Stimulated activated CD8-positive, alpha-beta memory T cell treated with anti-CD3 and anti-CD28 coated beads, Interleukin-12 subunit alpha, Interleukin-12 subunit beta, amount 100 ng/mL, for 24 hours (primary cell): ENCODE data around the gene TRMT10B.
"Not testable (repeated sequence)": the region's sequence is repeated elsewhere in the genome, so short reads cannot be mapped to it uniquely, and the experiment has no call there.

Experiments used
- DNase-seq: peaks from one replicate; pipeline ENCODE4 v3.0.0-alpha.2; 2020; ENCODE audit errors: extremely low read depth

Gene TRMT10B

DNA sequence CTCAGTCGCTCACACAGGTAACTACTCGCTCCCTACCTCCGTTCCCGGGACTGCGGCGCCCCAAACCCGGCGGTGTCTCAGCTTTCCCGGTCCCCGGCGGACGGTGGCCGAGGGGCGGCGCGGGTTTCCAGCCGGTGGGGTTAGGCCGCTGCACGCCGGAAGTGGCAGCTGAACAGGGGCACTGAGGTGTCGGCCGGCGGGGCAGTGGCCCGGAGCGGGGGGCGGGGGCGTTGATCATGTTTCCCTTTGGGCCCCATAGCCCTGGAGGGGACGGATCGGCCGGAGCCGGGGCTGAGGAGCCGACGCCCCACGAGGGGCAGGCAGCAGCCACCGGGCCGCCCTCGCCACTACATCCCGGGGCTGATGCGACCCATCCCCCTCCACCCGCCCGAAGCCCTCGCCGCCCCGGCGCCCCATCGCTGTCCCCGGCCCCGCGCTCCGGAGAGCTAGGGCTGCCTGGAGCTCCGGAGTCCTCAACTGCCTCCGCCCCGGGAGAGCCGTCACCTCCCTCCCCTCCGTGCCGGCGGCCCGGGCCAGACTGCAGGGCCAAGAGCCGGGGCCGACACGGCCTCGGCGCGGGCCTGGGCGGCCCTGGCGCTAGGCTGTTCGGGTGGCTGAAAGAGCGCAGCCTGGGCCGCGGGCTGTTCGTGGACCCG lies 47.2 kb downstream of the TRMT10B start, which contains the start of gene DCAF10:
Gene DCAF10 (plus strand): TSS at position 167 of the 656 bp plus-strand sequence. CDS start 70 bp downstream, at position 237.
- DNase-seq: peak; percentile 70

DNA sequence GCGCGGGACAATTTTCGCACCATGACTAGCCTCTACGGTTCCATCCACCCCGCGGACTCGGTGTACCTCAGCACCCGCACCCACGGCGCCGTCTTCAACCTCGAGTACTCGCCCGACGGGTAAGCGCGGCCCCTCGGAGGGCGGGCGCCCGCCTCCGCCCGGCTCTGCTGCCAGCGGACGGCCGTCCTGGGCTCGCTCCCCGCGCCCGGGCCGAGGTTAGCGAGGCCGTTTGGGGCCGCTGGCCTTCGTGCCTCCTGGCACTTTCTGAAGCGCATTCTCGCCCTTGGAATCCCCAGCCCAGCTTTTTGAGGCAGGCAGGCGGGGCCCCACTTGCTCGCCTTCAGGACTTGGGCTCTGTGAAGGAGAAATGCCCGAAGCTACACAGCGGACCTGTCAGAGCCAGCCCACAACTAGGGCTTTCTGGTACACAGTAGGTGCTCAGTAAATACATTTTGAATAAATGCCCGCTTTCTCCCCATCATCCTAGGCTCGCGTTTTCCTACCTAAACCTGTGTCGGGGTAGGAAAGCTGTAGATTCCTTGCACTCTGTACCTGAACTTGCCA lies 47.8 kb downstream of the TRMT10B start:
- no peak for DNase-seq

GRCh38 chr9:37801959-37802711 lies 48.5 kb downstream of the TRMT10B start:
- no peak for DNase-seq

GRCh38 chr9:37806271-37806670 lies 52.7 kb downstream of the TRMT10B start:
- DNase-seq: no peak

GRCh38 chr9:37809676-37810075 lies 56.1 kb downstream of the TRMT10B start:
- not testable (repeated sequence) for DNase-seq

GRCh38 chr9:37811906-37812476 lies 58.4 kb downstream of the TRMT10B start:
- no peak for DNase-seq

DNA sequence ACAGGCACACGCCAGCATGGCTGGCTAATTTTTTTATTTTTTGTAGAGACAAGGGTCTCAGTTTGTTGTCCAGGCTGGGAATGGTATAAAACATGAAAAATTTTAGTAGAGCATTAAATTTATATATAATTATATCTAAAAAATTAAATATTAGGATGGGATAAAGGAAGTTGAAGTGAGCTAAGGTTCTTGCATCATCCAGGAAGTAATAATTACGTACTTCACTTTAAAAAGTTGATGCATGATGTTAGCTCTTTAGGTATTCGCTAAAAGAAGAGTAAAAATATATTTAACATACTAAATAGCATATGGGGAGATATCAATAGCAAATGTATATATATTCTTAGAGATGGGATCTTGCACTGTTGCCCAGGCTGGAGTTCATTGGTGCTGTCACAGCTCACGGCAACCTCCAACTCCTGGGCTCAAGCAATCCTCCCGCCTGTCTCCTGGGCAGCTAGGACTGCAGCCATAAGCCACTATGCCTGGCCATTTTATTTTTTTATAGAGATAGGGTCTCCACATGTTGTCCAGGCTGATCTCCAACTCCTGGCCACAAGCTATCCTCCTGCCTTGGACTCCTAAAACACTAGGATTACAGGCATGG lies 59.3 kb downstream of the TRMT10B start:
- no peak for DNase-seq

DNA sequence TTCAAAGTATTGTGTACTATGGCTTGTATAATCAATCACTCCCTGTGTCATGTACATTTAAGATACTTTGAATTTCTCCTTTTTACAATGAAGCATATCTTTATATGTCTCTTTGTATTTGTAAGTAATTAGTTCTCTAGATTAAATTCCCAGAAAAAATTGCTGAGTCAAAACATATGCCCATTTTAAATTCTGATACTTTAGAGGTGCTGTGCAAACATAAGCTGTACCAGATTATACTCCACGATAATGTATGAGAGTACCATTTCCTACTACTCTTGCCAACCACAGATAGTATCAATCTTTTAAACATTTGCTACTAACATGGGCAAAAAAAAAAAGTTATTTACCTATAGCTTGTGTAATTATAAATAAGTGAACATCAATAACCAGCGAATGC lies 65.2 kb downstream of the TRMT10B start:
- no peak for DNase-seq

DNA sequence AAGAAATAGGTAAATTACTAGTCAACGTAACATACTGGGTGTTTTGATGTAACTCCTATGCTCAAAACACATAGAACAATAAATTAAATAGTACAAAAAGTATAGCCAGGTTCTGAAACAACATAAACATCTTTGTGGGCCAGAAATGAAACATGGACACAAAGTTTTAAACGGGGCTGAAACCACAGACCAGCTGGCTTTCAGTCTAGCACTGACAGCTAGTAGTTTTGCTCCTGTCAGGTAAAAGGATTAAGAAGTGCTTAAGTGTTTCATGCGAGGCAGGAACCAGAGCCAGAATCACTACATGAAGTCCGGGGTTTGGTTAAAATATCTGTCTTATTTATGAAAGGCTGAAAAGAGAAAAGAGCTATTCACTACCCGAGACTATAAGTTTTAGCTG lies 66.5 kb downstream of the TRMT10B start:
- DNase-seq: no peak

GRCh38 chr9:37825174-37825573 lies 71.6 kb downstream of the TRMT10B start:
- DNase-seq: not testable (repeated sequence)

DNA sequence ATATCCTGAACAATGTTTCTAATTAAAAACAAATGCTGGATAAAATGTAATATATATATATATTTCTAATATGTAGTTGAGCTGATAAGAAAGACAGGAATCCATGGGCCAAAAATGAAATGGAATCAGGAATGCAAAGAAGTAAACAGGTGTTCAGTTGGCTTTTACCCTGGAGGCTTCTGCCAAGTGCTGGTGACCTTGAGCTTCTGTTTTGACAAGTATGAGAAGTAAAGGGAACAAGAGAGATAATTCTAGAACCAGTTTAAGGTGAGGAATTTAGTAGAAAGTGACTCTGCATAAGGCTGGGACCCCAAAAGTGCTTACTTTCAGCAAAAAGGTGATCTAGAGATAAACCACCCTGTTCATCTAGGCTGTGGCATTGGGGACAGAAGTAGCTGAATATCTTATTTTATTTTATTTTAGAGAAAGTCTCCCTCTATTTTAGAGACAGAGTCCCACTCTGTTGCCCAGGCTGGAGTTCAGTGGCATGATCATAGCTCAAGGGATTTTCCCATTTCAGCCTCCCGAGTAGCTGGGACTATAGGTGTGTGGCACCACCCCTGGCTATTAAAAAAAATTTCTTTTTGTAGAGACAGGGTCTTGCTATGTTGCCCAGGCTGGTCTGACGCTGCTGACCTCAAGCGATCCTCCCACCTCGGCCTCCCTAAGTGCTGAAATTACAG lies 74.0 kb downstream of the TRMT10B start:
- no peak for DNase-seq
